Activated T-helper 2 cell treated with anti-CD3 and anti-CD28 coated beads, Interferon-gamma antibody, Interleukin-2, Interleukin-4, amounts not matched to agents 10 μg/mL and 5 μg/mL and 100 μg/mL, durations not matched to agents 14 hours and 24 hours and 36 hours (primary cell): ENCODE data around the gene MARCHF9. TPM values are rescaled to one million over a fixed set of nuclear protein-coding genes. Genes with fewer than 3 reads are reported as not detected.
"Not testable (repeated sequence)": the region's sequence is repeated elsewhere in the genome, so short reads cannot be mapped to it uniquely, and the experiment has no call there.

Source experiments
- DNase-seq: peaks from one replicate; pipeline ENCODE4 v3.0.0; 2021; ENCODE audit warnings: low spot score
- H3K27ac Mint-ChIP-seq: one replicate; pipeline ENCODE4 v1.8.0; 2021; ENCODE audit warnings: mixed read lengths
- H3K27me3 Mint-ChIP-seq: one replicate; pipeline ENCODE4 v1.8.0; 2021; ENCODE audit warnings: low read depth, mixed read lengths
- H3K36me3 Mint-ChIP-seq: one replicate; pipeline ENCODE4 v1.8.0; 2021; ENCODE audit warnings: low read depth, mixed read lengths
- H3K4me1 Mint-ChIP-seq: one replicate; pipeline ENCODE4 v1.8.0; 2021; ENCODE audit warnings: low read depth, mixed read lengths
- H3K4me3 Mint-ChIP-seq: one replicate; pipeline ENCODE4 v1.8.0; 2021; ENCODE audit warnings: low read depth, mild to moderate bottlenecking, moderate library complexity, mixed read lengths
- H3K9me3 Mint-ChIP-seq: one replicate; pipeline ENCODE4 v1.8.0; 2021; ENCODE audit warnings: mixed read lengths
- intact Hi-C: fragments of 100-400 bp; cut with micrococcal nuclease; formaldehyde crosslinking; loops from one replicate; pipeline ENCODE4 v1.15.1; 2023
- total RNA-seq: library from RNA; stranded (reverse); gene quantifications from 2 replicates; pipeline ENCODE4 v1.2.3, GENCODE V29; 2022

Gene MARCHF9
- total RNA-seq, 1 donor from 2014 or later: 26.2 TPM

GRCh38 chr12:57719777-57720605 lies 34.9 kb upstream of the MARCHF9 start:
- no peak for DNase-seq
- Mint-ChIP-seq H3K4me3 (no peak overlapping the region), H3K9me3 (no peaks in the 10 kb centered on the region), H3K27ac (no peak overlapping the region), H3K36me3 (peaks cover 53% of the 10 kb centered on the region), H3K4me1 (no peaks in the 10 kb centered on the region), H3K27me3 (no peaks in the 10 kb centered on the region)
- intact Hi-C loops: no loop called here

- peaks cover 52% of the 10 kb centered on the region for H3K36me3 Mint-ChIP-seq
- intact Hi-C loops: no loop called here
- H3K4me1 Mint-ChIP-seq: no peaks in the 10 kb centered on the region
- H3K4me3 Mint-ChIP-seq: no peak overlapping the region
- no peak for DNase-seq
- H3K27ac Mint-ChIP-seq: no peak overlapping the region
- no peaks in the 10 kb centered on the region for H3K27me3 Mint-ChIP-seq
- H3K9me3 Mint-ChIP-seq: no peaks in the 10 kb centered on the region
Measured at GRCh38 chr12:57720606-57721595, 34.0 kb upstream of the MARCHF9 start.

- DNase-seq, H3K9me3 Mint-ChIP-seq, H3K27ac Mint-ChIP-seq, H3K4me1 Mint-ChIP-seq, H3K27me3 Mint-ChIP-seq, intact Hi-C loops, H3K4me3 Mint-ChIP-seq: not testable (repeated sequence)
- H3K36me3 Mint-ChIP-seq: peaks cover 45% of the 10 kb centered on the region
Measured at GRCh38 chr12:57721846-57722608, 32.9 kb upstream of the MARCHF9 start.

DNA sequence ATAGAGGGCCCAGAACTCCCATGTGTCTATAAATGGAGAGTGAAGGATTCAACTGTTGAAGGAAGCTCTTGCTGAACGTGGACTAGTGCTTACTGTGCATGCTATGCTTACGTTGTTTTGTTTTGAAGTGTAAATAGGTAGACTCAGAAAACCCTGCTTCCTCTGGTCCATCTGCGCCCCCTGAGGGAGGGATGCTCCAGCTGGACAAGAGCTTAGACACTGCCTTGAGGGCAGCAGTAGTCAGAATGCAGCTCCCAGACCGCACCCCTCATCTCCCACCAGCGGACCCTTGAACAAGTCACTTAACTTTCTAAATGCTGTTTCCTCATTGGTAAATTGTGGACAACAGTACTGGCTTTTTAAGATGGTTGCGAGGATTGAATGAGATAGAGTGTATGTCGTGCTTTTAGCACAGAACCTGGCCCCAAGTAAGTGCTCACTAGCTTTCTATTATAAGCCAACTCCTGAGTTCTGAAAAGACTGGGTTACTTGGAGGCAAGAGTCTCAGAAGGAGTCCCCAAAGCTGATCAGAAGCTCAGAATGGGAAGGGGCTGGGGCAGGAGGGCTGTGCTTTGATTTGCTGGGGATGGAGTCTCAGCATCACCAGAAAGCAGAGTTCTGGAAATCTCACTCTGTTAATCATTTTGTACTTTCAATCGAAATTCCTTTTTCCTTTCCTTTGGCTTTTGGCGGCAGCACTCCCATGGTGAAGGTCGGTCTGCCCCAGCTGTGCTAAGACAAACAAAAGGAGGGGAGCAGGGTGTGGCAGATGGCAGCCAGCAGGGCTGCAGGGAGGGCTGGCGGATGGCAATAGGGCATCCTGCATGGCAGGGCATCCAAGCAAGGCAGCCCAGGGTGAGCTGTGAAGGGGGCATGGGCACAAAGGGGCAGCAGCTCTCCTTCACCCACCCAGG lies 31.9 kb upstream of the MARCHF9 start:
- Mint-ChIP-seq H3K4me1 (no peaks in the 10 kb centered on the region), H3K27ac (no peak overlapping the region), H3K4me3 (no peak overlapping the region), H3K9me3 (no peaks in the 10 kb centered on the region), H3K27me3 (no peaks in the 10 kb centered on the region), H3K36me3 (peaks cover 44% of the 10 kb centered on the region)
- intact Hi-C loops: no loop called here
- no peak for DNase-seq

DNA sequence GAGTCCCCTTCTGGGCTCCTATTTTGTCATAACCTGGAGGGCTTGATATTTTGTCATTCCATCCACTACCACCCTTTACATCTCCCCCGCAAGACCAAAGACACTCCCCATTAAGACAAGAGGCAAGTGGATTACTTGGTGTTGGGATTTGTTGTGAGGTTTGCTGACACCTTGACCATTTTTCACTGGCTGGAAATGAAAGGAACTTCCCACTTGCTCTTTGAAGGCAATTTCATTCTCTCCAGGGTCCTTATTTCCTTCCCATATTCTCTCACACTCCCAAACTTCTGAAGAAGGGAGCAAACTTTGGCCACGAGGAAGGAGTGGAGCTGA lies 31.3 kb upstream of the MARCHF9 start:
- intact Hi-C loops: no loop called here
- H3K9me3 Mint-ChIP-seq: no peaks in the 10 kb centered on the region
- no peak overlapping the region for H3K4me3 Mint-ChIP-seq
- no peak overlapping the region for H3K27ac Mint-ChIP-seq
- no peaks in the 10 kb centered on the region for H3K27me3 Mint-ChIP-seq
- peaks cover 45% of the 10 kb centered on the region for H3K36me3 Mint-ChIP-seq
- no peak for DNase-seq
- H3K4me1 Mint-ChIP-seq: no peaks in the 10 kb centered on the region

DNA sequence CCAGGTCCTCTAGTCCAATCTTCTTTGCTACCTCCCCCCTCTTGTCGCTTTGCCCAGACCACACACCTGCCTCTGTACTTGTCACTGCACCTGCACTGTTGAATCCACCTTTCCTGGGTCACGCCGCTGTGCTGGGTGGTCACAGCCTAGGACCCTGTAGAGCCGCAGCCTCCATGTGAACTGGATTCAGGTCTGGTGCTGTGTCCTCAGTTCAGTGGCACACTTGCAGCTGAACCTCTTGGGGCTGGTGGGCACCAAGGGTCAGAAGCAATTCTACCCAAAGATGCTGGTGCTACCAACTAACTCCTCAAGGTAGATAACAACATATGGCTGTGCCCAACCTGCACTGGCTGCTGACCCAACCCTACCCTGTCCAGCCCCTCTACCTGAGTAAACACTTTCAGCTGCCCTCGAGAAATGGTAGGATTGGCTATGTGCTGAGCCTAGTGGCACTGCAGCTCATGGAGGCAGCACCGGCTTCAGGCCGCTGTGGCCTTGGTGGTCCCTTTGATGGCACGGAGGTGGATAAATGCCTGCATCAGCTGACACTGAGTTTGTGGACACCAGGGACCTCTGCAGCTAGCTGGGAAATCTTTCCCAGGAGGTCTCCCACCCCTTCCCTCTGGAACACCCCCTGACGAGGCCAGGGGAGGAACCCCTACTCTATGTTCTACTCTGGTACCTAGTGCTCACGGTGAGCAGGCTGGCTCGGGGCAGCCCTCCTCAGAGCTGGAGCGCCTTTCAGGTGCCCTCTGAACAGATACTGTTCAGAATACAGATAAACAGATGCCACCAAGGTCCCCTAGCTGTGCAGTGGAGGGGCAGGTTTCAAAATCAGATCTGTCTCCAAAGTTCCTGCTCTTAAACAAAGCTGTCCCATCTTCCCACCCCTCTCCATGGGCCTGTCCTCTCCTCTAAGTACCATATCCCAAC lies 30.6 kb upstream of the MARCHF9 start:
- peaks cover 44% of the 10 kb centered on the region for H3K36me3 Mint-ChIP-seq
- no peaks in the 10 kb centered on the region for H3K4me1 Mint-ChIP-seq
- intact Hi-C loops: no loop called here

DNA sequence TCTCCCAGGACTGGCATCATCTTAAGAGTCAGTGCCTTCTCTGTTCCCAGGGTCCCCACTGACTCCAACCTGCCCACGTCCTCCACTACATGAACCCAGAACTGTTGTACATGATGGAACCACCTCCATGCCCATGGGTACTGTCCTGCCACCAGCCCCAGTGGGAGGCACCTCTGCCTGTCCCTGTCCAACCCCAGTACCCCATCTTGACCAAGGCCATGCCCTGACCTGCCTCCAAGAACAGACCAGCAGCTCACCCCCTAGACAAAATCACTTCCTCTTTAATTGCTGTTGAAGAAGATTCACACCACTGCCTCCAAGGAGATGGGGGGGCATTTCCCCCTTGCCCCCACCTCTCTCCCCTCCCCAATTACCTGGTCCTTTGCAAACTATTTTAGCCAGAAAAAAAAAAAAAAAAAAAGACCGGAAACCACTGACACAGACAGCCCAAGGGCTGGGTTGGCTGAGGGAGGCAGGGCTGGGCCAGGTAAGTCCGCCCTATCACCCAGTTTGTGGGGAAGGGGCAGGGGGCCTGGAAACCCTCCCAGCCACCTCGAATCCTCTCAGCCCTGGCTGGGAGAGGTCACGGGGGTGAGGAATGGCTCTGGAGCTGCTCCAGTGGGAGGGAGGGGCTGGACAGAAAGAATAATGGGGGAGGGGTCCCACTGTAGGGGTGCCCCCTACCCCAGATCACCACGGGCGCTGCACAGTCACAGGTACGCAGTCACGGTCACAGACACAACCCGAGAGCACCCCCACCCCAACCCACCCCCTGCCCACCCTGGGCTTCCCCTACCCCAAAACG lies 29.8 kb upstream of the MARCHF9 start:
- no peaks in the 10 kb centered on the region for H3K27me3 Mint-ChIP-seq
- H3K4me1 Mint-ChIP-seq: no peaks in the 10 kb centered on the region
- DNase-seq: no peak
- H3K9me3 Mint-ChIP-seq: no peaks in the 10 kb centered on the region
- H3K4me3 Mint-ChIP-seq: no peak overlapping the region
- H3K27ac Mint-ChIP-seq: no peak overlapping the region
- H3K36me3 Mint-ChIP-seq: peaks cover 39% of the 10 kb centered on the region
- intact Hi-C loops: no loop called here

More for the DNA sequence above, 30.6 kb upstream of the MARCHF9 start:
- H3K4me3 Mint-ChIP-seq: no peak overlapping the region
- H3K27me3 Mint-ChIP-seq: no peaks in the 10 kb centered on the region
- no peaks in the 10 kb centered on the region for H3K9me3 Mint-ChIP-seq
- no peak overlapping the region for H3K27ac Mint-ChIP-seq
- no peak for DNase-seq

- no peaks in the 10 kb centered on the region for H3K9me3 Mint-ChIP-seq
- intact Hi-C loops: no loop called here
- DNase-seq: no peak
- no peaks in the 10 kb centered on the region for H3K4me1 Mint-ChIP-seq
- H3K4me3 Mint-ChIP-seq: no peak overlapping the region
- no peaks in the 10 kb centered on the region for H3K27me3 Mint-ChIP-seq
- H3K27ac Mint-ChIP-seq: no peak overlapping the region
- H3K36me3 Mint-ChIP-seq: peaks cover 42% of the 10 kb centered on the region
Measured at GRCh38 chr12:57725851-57726150, 29.1 kb upstream of the MARCHF9 start.

- Mint-ChIP-seq H3K27me3 (no peaks in the 10 kb centered on the region), H3K4me1 (no peaks in the 10 kb centered on the region), H3K36me3 (peaks cover 44% of the 10 kb centered on the region), H3K9me3 (no peaks in the 10 kb centered on the region), H3K4me3 (no peak overlapping the region), H3K27ac (no peak overlapping the region)
- intact Hi-C loops: no loop called here
- no peak for DNase-seq
Measured at GRCh38 chr12:57726151-57726883, 28.6 kb upstream of the MARCHF9 start.

- H3K4me3 Mint-ChIP-seq: no peak overlapping the region
- peaks cover 45% of the 10 kb centered on the region for H3K36me3 Mint-ChIP-seq
- no peak for DNase-seq
- H3K27me3 Mint-ChIP-seq: no peaks in the 10 kb centered on the region
- H3K9me3 Mint-ChIP-seq: no peaks in the 10 kb centered on the region
- intact Hi-C loops: no loop called here
- H3K27ac Mint-ChIP-seq: no peak overlapping the region
- H3K4me1 Mint-ChIP-seq: no peaks in the 10 kb centered on the region
Measured at GRCh38 chr12:57726884-57727757, 27.8 kb upstream of the MARCHF9 start.
